Measurements from ENCODE around the gene ARFGAP1. TPM values are rescaled to one million over a fixed set of nuclear protein-coding genes. Genes with fewer than 3 reads are reported as not detected.

The ARFGAP1 gene
- total RNA-seq, 1 donor from 2014 or later, result 93.6 TPM

DNA sequence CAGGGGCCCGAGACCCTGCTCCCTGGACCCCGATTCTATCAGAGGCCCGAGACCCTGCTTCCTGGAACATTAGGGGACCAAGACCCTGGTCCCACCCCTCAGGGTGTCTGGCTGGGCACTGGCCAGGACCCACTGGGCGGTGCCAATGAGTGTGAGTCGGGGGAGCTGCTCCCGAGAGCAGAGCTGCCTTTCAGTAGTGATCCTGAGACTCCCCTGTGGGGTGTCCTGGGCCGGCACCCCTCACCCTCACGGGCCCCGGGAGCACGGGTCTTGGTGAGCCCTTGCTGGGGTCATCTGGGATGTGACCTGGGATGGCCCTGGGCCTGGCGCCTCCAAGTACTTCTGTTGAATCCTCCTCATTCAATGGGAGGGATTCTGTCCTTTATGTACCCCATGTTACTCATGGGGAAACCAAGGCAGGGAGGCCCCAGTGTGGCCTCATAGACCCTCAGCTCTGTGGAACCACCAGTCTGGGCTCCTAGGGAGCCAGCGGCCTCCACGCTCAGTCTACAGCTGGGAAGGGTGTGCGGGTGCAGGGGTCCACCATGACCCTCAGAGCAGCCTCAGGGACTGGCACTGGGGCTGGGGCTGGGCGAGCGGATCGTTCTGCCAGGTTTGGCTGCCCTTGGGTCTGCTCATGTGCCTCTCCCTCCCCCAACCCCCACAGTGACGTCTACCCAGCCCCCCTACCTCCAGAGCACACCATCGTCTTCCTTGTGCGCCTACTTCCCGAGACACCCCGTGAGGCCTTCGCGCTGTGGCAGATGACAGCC is 46.0 kb downstream of the ARFGAP1 start:
- Mint-ChIP-seq H3K4me3 (ENCODE audit: unreplicated experiment) (no peak overlapping the region), H3K4me1 (ENCODE audit: low read depth, unreplicated experiment) (peaks cover 5% of the 10 kb centered on the region), H3K9me3 (ENCODE audit: unreplicated experiment) (no peaks in the 10 kb centered on the region), H3K27ac (ENCODE audit: unreplicated experiment) (no peak overlapping the region), H3K36me3 (ENCODE audit: unreplicated experiment) (no peaks in the 10 kb centered on the region), H3K27me3 (ENCODE audit: unreplicated experiment) (peaks cover 4% of the 10 kb centered on the region)
- TF ChIP-seq, protein P1, sequence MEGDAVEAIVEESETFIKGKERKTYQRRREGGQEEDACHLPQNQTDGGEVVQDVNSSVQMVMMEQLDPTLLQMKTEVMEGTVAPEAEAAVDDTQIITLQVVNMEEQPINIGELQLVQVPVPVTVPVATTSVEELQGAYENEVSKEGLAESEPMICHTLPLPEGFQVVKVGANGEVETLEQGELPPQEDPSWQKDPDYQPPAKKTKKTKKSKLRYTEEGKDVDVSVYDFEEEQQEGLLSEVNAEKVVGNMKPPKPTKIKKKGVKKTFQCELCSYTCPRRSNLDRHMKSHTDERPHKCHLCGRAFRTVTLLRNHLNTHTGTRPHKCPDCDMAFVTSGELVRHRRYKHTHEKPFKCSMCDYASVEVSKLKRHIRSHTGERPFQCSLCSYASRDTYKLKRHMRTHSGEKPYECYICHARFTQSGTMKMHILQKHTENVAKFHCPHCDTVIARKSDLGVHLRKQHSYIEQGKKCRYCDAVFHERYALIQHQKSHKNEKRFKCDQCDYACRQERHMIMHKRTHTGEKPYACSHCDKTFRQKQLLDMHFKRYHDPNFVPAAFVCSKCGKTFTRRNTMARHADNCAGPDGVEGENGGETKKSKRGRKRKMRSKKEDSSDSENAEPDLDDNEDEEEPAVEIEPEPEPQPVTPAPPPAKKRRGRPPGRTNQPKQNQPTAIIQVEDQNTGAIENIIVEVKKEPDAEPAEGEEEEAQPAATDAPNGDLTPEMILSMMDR (IDR thresholded peaks at IDR 0.05; ENCODE audit: partially characterized antibody, unreplicated experiment), result no peak
- DNase-seq, result peak; percentile 10

GRCh38 chr20:63319164-63320040 is 46.8 kb downstream of the ARFGAP1 start:
- Mint-ChIP-seq H3K36me3 (ENCODE audit: unreplicated experiment) (no peaks in the 10 kb centered on the region), H3K27ac (ENCODE audit: unreplicated experiment) (no peak overlapping the region), H3K4me3 (ENCODE audit: unreplicated experiment) (no peak overlapping the region), H3K9me3 (ENCODE audit: unreplicated experiment) (no peaks in the 10 kb centered on the region), H3K4me1 (ENCODE audit: low read depth, unreplicated experiment) (peaks cover 8% of the 10 kb centered on the region), H3K27me3 (ENCODE audit: unreplicated experiment) (peaks cover 6% of the 10 kb centered on the region)
- TF ChIP-seq, protein P1 (IDR thresholded peaks at IDR 0.05; ENCODE audit: partially characterized antibody, unreplicated experiment), result no peak
- peak; percentile 10 for DNase-seq

DNA sequence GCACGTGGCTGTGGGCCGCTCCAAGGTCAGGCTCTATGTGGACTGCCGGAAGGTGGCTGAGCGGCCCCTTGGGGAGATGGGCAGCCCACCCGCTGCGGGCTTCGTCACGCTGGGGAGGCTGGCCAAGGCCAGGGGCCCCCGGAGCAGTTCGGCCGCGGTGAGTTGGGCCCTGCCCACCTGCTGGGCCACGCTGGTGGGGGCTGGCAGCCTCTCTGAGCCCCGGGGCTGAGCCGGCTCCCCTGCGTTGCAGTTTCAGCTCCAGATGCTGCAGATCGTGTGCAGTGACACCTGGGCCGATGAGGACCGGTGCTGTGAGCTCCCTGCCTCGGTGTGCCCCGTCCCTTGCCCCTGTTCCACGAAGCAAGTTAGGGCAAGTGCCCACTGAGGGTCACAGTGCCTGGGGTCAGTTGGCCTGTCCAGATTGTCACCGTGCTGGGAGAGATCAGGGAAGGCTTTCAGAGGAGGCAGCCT is 47.5 kb downstream of the ARFGAP1 start:
- TF ChIP-seq, protein P1 (IDR thresholded peaks at IDR 0.05; ENCODE audit: partially characterized antibody, unreplicated experiment), result no peak
- no peak for DNase-seq
- no peaks in the 10 kb centered on the region for H3K9me3 Mint-ChIP-seq (ENCODE audit: unreplicated experiment)
- H3K27me3 Mint-ChIP-seq (ENCODE audit: unreplicated experiment), result peaks cover 6% of the 10 kb centered on the region
- H3K4me3 Mint-ChIP-seq (ENCODE audit: unreplicated experiment), result no peak overlapping the region
- H3K27ac Mint-ChIP-seq (ENCODE audit: unreplicated experiment), result no peak overlapping the region
- peaks cover 8% of the 10 kb centered on the region for H3K4me1 Mint-ChIP-seq (ENCODE audit: low read depth, unreplicated experiment)
- no peaks in the 10 kb centered on the region for H3K36me3 Mint-ChIP-seq (ENCODE audit: unreplicated experiment)

- Mint-ChIP-seq H3K4me3 (ENCODE audit: unreplicated experiment) (no peak overlapping the region), H3K36me3 (ENCODE audit: unreplicated experiment) (no peaks in the 10 kb centered on the region), H3K27me3 (ENCODE audit: unreplicated experiment) (peaks cover 6% of the 10 kb centered on the region), H3K9me3 (ENCODE audit: unreplicated experiment) (no peaks in the 10 kb centered on the region), H3K27ac (ENCODE audit: unreplicated experiment) (no peak overlapping the region), H3K4me1 (ENCODE audit: low read depth, unreplicated experiment) (peaks cover 8% of the 10 kb centered on the region)
- TF ChIP-seq, protein P1 (IDR thresholded peaks at IDR 0.05; ENCODE audit: partially characterized antibody, unreplicated experiment), result no peak
- DNase-seq, result peak; percentile 10
Observed at GRCh38 chr20:63320616-63321147, 48.1 kb downstream of the ARFGAP1 start.

Measured in glutamatergic neuron (in vitro differentiated cells).